ENCODE results near the gene UBFD1.
"Not testable (repeated sequence)": the region's sequence is repeated elsewhere in the genome, so short reads cannot be mapped to it uniquely, and the experiment has no call there.

UBFD1 gene

GRCh38 chr16:23528644-23529310 is 28.8 kb upstream of the UBFD1 start:
- Histone ChIP-seq H3K4me3 (ENCODE audit: low read depth in 1 of 2, low read length in 2 of 2) (no peak overlapping the region), H3K27ac (ENCODE audit: low read length) (no peak overlapping the region)

GRCh38 chr16:23530062-23530461 is 27.5 kb upstream of the UBFD1 start:
- Histone ChIP-seq H3K36me3 (ENCODE audit: control insufficient read depth in 1 of 2, insufficient read depth in 2 of 2, low read length in 2 of 2) (peaks cover 41 to 67% of the 10 kb centered on the region in 2 donors), H3K27me3 (ENCODE audit: low read depth, low read length) (no peaks in the 10 kb centered on the region), H3K9me3 (ENCODE audit: control insufficient read depth in 1 of 2, low read length in 2 of 2) (no peaks in the 10 kb centered on the region), H3K27ac (ENCODE audit: low read length) (no peak overlapping the region), H3K4me3 (ENCODE audit: low read depth in 1 of 2, low read length in 2 of 2) (no peak overlapping the region), H3K4me1 (ENCODE audit: control insufficient read depth in 1 of 2, insufficient read depth in 2 of 2, low read length in 2 of 2) (peaks cover 0 to 4% of the 10 kb centered on the region in 2 donors)

More at GRCh38 chr16:23528644-23529310, 28.8 kb upstream of the UBFD1 start:
- Histone ChIP-seq H3K27me3 (ENCODE audit: low read depth, low read length) (no peaks in the 10 kb centered on the region), H3K9me3 (ENCODE audit: control insufficient read depth in 1 of 2, low read length in 2 of 2) (no peaks in the 10 kb centered on the region), H3K4me1 (ENCODE audit: control insufficient read depth in 1 of 2, insufficient read depth in 2 of 2, low read length in 2 of 2) (peaks cover 0 to 4% of the 10 kb centered on the region in 2 donors), H3K36me3 (ENCODE audit: control insufficient read depth in 1 of 2, insufficient read depth in 2 of 2, low read length in 2 of 2) (peaks cover 31 to 66% of the 10 kb centered on the region in 2 donors)

- Histone ChIP-seq H3K9me3 (ENCODE audit: control insufficient read depth in 1 of 2, low read length in 2 of 2) (no peaks in the 10 kb centered on the region), H3K4me3 (ENCODE audit: low read depth in 1 of 2, low read length in 2 of 2) (no peak overlapping the region), H3K27ac (ENCODE audit: low read length) (no peak overlapping the region), H3K27me3 (ENCODE audit: low read depth, low read length) (no peaks in the 10 kb centered on the region), H3K4me1 (ENCODE audit: control insufficient read depth in 1 of 2, insufficient read depth in 2 of 2, low read length in 2 of 2) (peaks cover 0 to 4% of the 10 kb centered on the region in 2 donors), H3K36me3 (ENCODE audit: control insufficient read depth in 1 of 2, insufficient read depth in 2 of 2, low read length in 2 of 2) (peaks cover 39 to 74% of the 10 kb centered on the region in 2 donors)
Observed at GRCh38 chr16:23532448-23532847, 25.1 kb upstream of the UBFD1 start.

DNA sequence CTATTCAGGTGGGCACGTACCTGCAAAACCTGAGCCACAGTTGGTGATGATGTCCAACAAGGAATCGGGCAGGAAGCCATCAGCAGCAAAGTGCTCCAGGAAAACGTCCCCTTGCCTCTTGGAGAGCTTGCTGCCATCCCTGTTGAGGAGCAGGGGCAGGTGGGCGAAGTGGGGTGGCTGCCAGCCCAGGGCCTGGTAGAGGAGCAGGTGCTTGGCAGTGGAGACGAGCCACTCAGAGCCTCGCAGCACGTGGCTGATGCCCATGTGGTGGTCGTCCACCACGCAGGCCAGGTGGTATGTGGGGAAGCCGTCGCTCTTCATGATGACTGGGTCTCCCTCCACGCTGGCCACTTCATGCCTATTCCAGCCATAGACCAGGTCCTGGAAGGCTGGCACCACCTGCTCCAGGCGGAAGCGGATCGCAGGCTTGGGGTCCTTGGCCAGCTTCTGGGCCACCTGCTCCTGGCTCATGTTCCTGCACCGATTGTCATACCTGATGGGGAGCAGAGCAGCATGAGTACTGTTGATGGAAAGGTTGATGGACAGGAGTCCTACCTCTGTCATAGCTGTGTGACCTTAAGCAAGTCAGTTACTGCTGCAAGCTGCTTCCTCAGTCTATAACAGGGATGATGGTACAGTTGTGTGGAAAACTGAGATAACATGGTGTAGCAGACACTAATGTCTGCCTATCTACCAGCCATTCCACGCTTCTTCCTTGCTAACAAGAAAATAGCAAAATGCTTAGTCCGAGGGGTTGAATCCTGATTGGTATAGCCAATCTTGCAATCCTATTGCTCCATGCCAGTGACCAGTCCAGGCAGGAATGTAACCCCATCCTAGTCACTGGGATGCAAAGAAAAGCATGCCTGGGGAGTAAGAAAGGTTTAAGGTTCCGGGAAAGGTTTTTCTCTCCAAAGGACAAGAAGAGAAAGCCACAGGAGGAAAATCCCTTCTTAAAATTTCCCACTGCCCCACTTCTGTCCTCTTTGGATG is 22.4 kb upstream of the UBFD1 start:
- Histone ChIP-seq H3K4me3 (ENCODE audit: low read depth in 1 of 2, low read length in 2 of 2) (no peak overlapping the region), H3K27ac (ENCODE audit: low read length) (no peak overlapping the region), H3K27me3 (ENCODE audit: low read depth, low read length) (no peaks in the 10 kb centered on the region), H3K9me3 (ENCODE audit: control insufficient read depth in 1 of 2, low read length in 2 of 2) (no peaks in the 10 kb centered on the region), H3K36me3 (ENCODE audit: control insufficient read depth in 1 of 2, insufficient read depth in 2 of 2, low read length in 2 of 2) (peaks cover 28 to 55% of the 10 kb centered on the region in 2 donors), H3K4me1 (ENCODE audit: control insufficient read depth in 1 of 2, insufficient read depth in 2 of 2, low read length in 2 of 2) (no peaks in the 10 kb centered on the region)

- Histone ChIP-seq H3K4me1 (ENCODE audit: control insufficient read depth in 1 of 2, insufficient read depth in 2 of 2, low read length in 2 of 2) (no peaks in the 10 kb centered on the region), H3K4me3 (ENCODE audit: low read depth in 1 of 2, low read length in 2 of 2) (no peak overlapping the region), H3K36me3 (ENCODE audit: control insufficient read depth in 1 of 2, insufficient read depth in 2 of 2, low read length in 2 of 2) (peaks cover 28 to 59% of the 10 kb centered on the region in 2 donors), H3K27ac (ENCODE audit: low read length) (no peak overlapping the region), H3K27me3 (ENCODE audit: low read depth, low read length) (no peaks in the 10 kb centered on the region), H3K9me3 (ENCODE audit: control insufficient read depth in 1 of 2, low read length in 2 of 2) (no peaks in the 10 kb centered on the region)
Observed at GRCh38 chr16:23535901-23536300, 21.6 kb upstream of the UBFD1 start.

DNA sequence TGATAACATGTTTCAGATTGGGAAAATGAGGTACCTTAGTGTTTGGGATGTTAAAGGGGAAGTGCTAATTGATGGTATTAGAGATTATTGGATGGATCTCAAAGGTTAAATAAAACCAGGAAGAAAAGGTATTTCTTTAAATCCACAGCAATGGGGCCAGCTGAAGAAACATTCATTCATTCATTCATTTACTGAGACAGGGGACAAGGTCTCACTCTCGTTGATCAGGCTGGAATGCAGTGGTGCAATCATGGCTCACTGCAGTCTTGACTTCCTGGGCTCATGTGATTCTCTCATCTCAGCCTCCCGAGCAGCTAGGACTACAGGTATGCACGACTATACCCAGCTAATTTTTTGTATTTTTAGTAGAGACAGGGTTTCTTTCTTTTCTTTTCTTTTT is 20.1 kb upstream of the UBFD1 start:
- Histone ChIP-seq H3K4me3 (ENCODE audit: low read depth in 1 of 2, low read length in 2 of 2) (no peak overlapping the region), H3K4me1 (ENCODE audit: control insufficient read depth in 1 of 2, insufficient read depth in 2 of 2, low read length in 2 of 2) (no peaks in the 10 kb centered on the region), H3K36me3 (ENCODE audit: control insufficient read depth in 1 of 2, insufficient read depth in 2 of 2, low read length in 2 of 2) (peaks cover 23 to 51% of the 10 kb centered on the region in 2 donors), H3K27me3 (ENCODE audit: low read depth, low read length) (no peaks in the 10 kb centered on the region), H3K27ac (ENCODE audit: low read length) (no peak overlapping the region), H3K9me3 (ENCODE audit: control insufficient read depth in 1 of 2, low read length in 2 of 2) (no peaks in the 10 kb centered on the region)

GRCh38 chr16:23538919-23539278 is 18.6 kb upstream of the UBFD1 start:
- H3K9me3 ChIP-seq (ENCODE audit: control insufficient read depth in 1 of 2, low read length in 2 of 2): no peaks in the 10 kb centered on the region

GRCh38 chr16:23539984-23540816 is 17.3 kb upstream of the UBFD1 start:
- Histone ChIP-seq H3K27me3 (ENCODE audit: low read depth, low read length) (no peaks in the 10 kb centered on the region), H3K4me1 (ENCODE audit: control insufficient read depth in 1 of 2, insufficient read depth in 2 of 2, low read length in 2 of 2) (no peaks in the 10 kb centered on the region), H3K36me3 (ENCODE audit: control insufficient read depth in 1 of 2, insufficient read depth in 2 of 2, low read length in 2 of 2) (peaks cover 6 to 52% of the 10 kb centered on the region in 2 donors), H3K4me3 (ENCODE audit: low read depth in 1 of 2, low read length in 2 of 2) (no peak overlapping the region), H3K9me3 (ENCODE audit: control insufficient read depth in 1 of 2, low read length in 2 of 2) (no peaks in the 10 kb centered on the region), H3K27ac (ENCODE audit: low read length) (no peak overlapping the region)

More at GRCh38 chr16:23538919-23539278, 18.6 kb upstream of the UBFD1 start:
- no peak overlapping the region for H3K27ac ChIP-seq (ENCODE audit: low read length)
- H3K36me3 ChIP-seq (ENCODE audit: control insufficient read depth in 1 of 2, insufficient read depth in 2 of 2, low read length in 2 of 2): peaks cover 15 to 52% of the 10 kb centered on the region in 2 donors
- no peaks in the 10 kb centered on the region for H3K27me3 ChIP-seq (ENCODE audit: low read depth, low read length)
- no peak overlapping the region for H3K4me3 ChIP-seq (ENCODE audit: low read depth in 1 of 2, low read length in 2 of 2)
- no peaks in the 10 kb centered on the region for H3K4me1 ChIP-seq (ENCODE audit: control insufficient read depth in 1 of 2, insufficient read depth in 2 of 2, low read length in 2 of 2)

GRCh38 chr16:23540817-23541178 is 16.7 kb upstream of the UBFD1 start:
- H3K9me3 ChIP-seq (ENCODE audit: control insufficient read depth in 1 of 2, low read length in 2 of 2); H3K27ac ChIP-seq (ENCODE audit: low read length); H3K4me1 ChIP-seq (ENCODE audit: control insufficient read depth in 1 of 2, insufficient read depth in 2 of 2, low read length in 2 of 2); H3K4me3 ChIP-seq (ENCODE audit: low read depth in 1 of 2, low read length in 2 of 2); H3K27me3 ChIP-seq (ENCODE audit: low read depth, low read length): not testable (repeated sequence)
- peaks cover 6 to 52% of the 10 kb centered on the region in 2 donors for H3K36me3 ChIP-seq (ENCODE audit: control insufficient read depth in 1 of 2, insufficient read depth in 2 of 2, low read length in 2 of 2)

GRCh38 chr16:23544436-23544835 is 13.1 kb upstream of the UBFD1 start:
- H3K36me3 ChIP-seq (ENCODE audit: control insufficient read depth in 1 of 2, insufficient read depth in 2 of 2, low read length in 2 of 2): peaks cover 12 to 70% of the 10 kb centered on the region in 2 donors
- H3K4me1 ChIP-seq (ENCODE audit: control insufficient read depth in 1 of 2, insufficient read depth in 2 of 2, low read length in 2 of 2): no peaks in the 10 kb centered on the region
- H3K4me3 ChIP-seq (ENCODE audit: low read depth in 1 of 2, low read length in 2 of 2): no peak overlapping the region
- H3K9me3 ChIP-seq (ENCODE audit: control insufficient read depth in 1 of 2, low read length in 2 of 2): no peaks in the 10 kb centered on the region
- H3K27me3 ChIP-seq (ENCODE audit: low read depth, low read length): no peaks in the 10 kb centered on the region
- no peak overlapping the region for H3K27ac ChIP-seq (ENCODE audit: low read length)

DNA sequence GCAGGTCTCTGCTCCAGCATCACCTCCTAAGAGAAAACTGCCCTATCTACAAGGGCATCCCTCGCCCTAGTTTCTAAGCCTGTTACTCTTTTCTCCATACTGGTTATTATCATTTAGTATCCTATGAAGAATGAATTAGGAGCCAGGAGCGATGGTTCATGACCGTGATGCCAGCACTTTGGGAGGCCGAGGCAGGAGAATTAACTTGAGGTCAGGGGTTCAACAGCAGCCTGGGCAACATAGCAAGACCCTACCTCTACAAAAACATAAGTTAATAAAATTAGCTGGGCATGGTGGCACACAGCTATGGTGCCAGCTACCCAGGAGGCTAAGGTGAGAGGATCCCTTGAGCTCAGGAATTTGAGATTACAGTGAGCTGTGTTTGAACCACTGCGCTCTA is 7.6 kb upstream of the UBFD1 start:
- Histone ChIP-seq H3K27ac (ENCODE audit: low read length) (no peak overlapping the region), H3K36me3 (ENCODE audit: control insufficient read depth in 1 of 2, insufficient read depth in 2 of 2, low read length in 2 of 2) (peaks cover 20 to 59% of the 10 kb centered on the region in 2 donors), H3K27me3 (ENCODE audit: low read depth, low read length) (no peaks in the 10 kb centered on the region)

More for the DNA sequence above, 7.6 kb upstream of the UBFD1 start:
- H3K4me1 ChIP-seq (ENCODE audit: control insufficient read depth in 1 of 2, insufficient read depth in 2 of 2, low read length in 2 of 2): no peaks in the 10 kb centered on the region
- no peaks in the 10 kb centered on the region for H3K9me3 ChIP-seq (ENCODE audit: control insufficient read depth in 1 of 2, low read length in 2 of 2)
- H3K4me3 ChIP-seq (ENCODE audit: low read depth in 1 of 2, low read length in 2 of 2): no peak overlapping the region

Data from muscle layer of duodenum (tissue), 2 donors.